Activated naive CD8-positive, alpha-beta T cell (primary cell): Measurements from ENCODE around the gene VGLL1.

ENCODE experiments used
- H3K27ac Mint-ChIP-seq: one replicate; pipeline ENCODE4 v1.8.0; 2021; ENCODE audit warnings: mixed read lengths
- H3K27me3 Mint-ChIP-seq: one replicate; pipeline ENCODE4 v1.8.0; 2021; ENCODE audit warnings: mixed read lengths
- H3K36me3 Mint-ChIP-seq: one replicate; pipeline ENCODE4 v1.8.0; 2021; ENCODE audit warnings: mixed read lengths
- H3K4me1 Mint-ChIP-seq: one replicate; pipeline ENCODE4 v1.8.0; 2021; ENCODE audit warnings: low read depth, mixed read lengths
- H3K4me3 Mint-ChIP-seq: one replicate; pipeline ENCODE4 v1.8.0; 2021; ENCODE audit warnings: mild to moderate bottlenecking, mixed read lengths
- H3K9me3 Mint-ChIP-seq: one replicate; pipeline ENCODE4 v1.8.0; 2021; ENCODE audit warnings: low read depth, mixed read lengths

VGLL1 gene

GRCh38 chrX:136586386-136586785, 54.4 kb downstream of the VGLL1 start:
- Mint-ChIP-seq H3K9me3 (no peaks in the 10 kb centered on the region), H3K36me3 (no peaks in the 10 kb centered on the region), H3K27ac (peak overlapping the region; percentile 89), H3K27me3 (no peaks in the 10 kb centered on the region), H3K4me3 (peak overlapping the region; percentile 73), H3K4me1 (peaks cover 55% of the 10 kb centered on the region)

- Mint-ChIP-seq H3K36me3 (no peaks in the 10 kb centered on the region), H3K4me1 (peaks cover 55% of the 10 kb centered on the region), H3K27me3 (no peaks in the 10 kb centered on the region), H3K27ac (peak overlapping the region; percentile 85), H3K9me3 (no peaks in the 10 kb centered on the region), H3K4me3 (peak overlapping the region; percentile 45)
Observed at GRCh38 chrX:136587532-136587931, 55.5 kb downstream of the VGLL1 start.

GRCh38 chrX:136588036-136588435, 56.0 kb downstream of the VGLL1 start:
- Mint-ChIP-seq H3K9me3 (no peaks in the 10 kb centered on the region), H3K4me3 (peak overlapping the region; percentile 45), H3K27me3 (no peaks in the 10 kb centered on the region), H3K36me3 (no peaks in the 10 kb centered on the region), H3K27ac (peak overlapping the region; percentile 85), H3K4me1 (peaks cover 55% of the 10 kb centered on the region)

- H3K4me1 Mint-ChIP-seq: peaks cover 44% of the 10 kb centered on the region
- H3K27ac Mint-ChIP-seq: peak overlapping the region; percentile 10
- H3K36me3 Mint-ChIP-seq: no peaks in the 10 kb centered on the region
- no peak overlapping the region for H3K4me3 Mint-ChIP-seq
- H3K9me3 Mint-ChIP-seq: no peaks in the 10 kb centered on the region
- no peaks in the 10 kb centered on the region for H3K27me3 Mint-ChIP-seq
Observed at GRCh38 chrX:136589966-136590365, 58.0 kb downstream of the VGLL1 start.

GRCh38 chrX:136597356-136597755, 65.3 kb downstream of the VGLL1 start:
- no peak overlapping the region for H3K4me3 Mint-ChIP-seq
- H3K27me3 Mint-ChIP-seq: no peaks in the 10 kb centered on the region
- H3K36me3 Mint-ChIP-seq: no peaks in the 10 kb centered on the region
- H3K9me3 Mint-ChIP-seq: no peaks in the 10 kb centered on the region
- peaks cover 10% of the 10 kb centered on the region for H3K4me1 Mint-ChIP-seq
- H3K27ac Mint-ChIP-seq: no peak overlapping the region

- H3K27me3 Mint-ChIP-seq: no peaks in the 10 kb centered on the region
- H3K36me3 Mint-ChIP-seq: no peaks in the 10 kb centered on the region
- H3K27ac Mint-ChIP-seq: no peak overlapping the region
- H3K4me1 Mint-ChIP-seq: peaks cover 10% of the 10 kb centered on the region
- H3K9me3 Mint-ChIP-seq: no peaks in the 10 kb centered on the region
- no peak overlapping the region for H3K4me3 Mint-ChIP-seq
Observed at GRCh38 chrX:136597954-136598353, 65.9 kb downstream of the VGLL1 start.

GRCh38 chrX:136598631-136599030, 66.6 kb downstream of the VGLL1 start:
- Mint-ChIP-seq H3K9me3 (no peaks in the 10 kb centered on the region), H3K27ac (peak overlapping the region; percentile 70)

GRCh38 chrX:136600059-136600458, 68.0 kb downstream of the VGLL1 start:
- H3K4me3 Mint-ChIP-seq: no peak overlapping the region
- H3K27me3 Mint-ChIP-seq: no peaks in the 10 kb centered on the region
- H3K27ac Mint-ChIP-seq: no peak overlapping the region
- H3K9me3 Mint-ChIP-seq: no peaks in the 10 kb centered on the region
- H3K4me1 Mint-ChIP-seq: peaks cover 10% of the 10 kb centered on the region
- H3K36me3 Mint-ChIP-seq: no peaks in the 10 kb centered on the region

More at GRCh38 chrX:136598631-136599030, 66.6 kb downstream of the VGLL1 start:
- Mint-ChIP-seq H3K36me3 (no peaks in the 10 kb centered on the region), H3K4me1 (peaks cover 10% of the 10 kb centered on the region), H3K4me3 (no peak overlapping the region), H3K27me3 (no peaks in the 10 kb centered on the region)
